ENCODE data around the gene GLIPR2.

Gene GLIPR2

DNA sequence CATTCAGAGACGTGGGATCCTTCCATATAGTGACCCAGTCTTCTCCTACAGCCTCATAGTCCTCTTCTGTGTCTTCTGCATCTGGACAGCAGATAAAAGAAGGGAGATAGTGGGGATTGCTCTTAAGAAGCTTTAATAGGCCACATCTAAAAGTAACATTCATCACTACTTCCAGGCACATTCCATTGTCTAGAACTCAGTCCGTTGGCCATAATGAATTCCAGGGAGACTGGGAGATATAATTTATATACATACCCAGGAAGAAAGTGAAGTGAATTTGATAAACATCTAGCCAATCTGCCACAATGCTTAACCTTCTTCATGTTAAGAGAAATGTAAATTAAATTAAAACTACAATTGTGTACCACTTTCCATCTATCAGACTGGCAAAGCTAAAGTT, 22.5 kb upstream of the GLIPR2 start:
- no peak overlapping the region for H3K27ac ChIP-seq
- TF ChIP-seq, protein P1, sequence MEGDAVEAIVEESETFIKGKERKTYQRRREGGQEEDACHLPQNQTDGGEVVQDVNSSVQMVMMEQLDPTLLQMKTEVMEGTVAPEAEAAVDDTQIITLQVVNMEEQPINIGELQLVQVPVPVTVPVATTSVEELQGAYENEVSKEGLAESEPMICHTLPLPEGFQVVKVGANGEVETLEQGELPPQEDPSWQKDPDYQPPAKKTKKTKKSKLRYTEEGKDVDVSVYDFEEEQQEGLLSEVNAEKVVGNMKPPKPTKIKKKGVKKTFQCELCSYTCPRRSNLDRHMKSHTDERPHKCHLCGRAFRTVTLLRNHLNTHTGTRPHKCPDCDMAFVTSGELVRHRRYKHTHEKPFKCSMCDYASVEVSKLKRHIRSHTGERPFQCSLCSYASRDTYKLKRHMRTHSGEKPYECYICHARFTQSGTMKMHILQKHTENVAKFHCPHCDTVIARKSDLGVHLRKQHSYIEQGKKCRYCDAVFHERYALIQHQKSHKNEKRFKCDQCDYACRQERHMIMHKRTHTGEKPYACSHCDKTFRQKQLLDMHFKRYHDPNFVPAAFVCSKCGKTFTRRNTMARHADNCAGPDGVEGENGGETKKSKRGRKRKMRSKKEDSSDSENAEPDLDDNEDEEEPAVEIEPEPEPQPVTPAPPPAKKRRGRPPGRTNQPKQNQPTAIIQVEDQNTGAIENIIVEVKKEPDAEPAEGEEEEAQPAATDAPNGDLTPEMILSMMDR (IDR thresholded peaks at IDR 0.05): no peak
- TF ChIP-seq ZFX (IDR thresholded peaks at IDR 0.05; ENCODE audit: borderline replicate concordance): no peak

DNA sequence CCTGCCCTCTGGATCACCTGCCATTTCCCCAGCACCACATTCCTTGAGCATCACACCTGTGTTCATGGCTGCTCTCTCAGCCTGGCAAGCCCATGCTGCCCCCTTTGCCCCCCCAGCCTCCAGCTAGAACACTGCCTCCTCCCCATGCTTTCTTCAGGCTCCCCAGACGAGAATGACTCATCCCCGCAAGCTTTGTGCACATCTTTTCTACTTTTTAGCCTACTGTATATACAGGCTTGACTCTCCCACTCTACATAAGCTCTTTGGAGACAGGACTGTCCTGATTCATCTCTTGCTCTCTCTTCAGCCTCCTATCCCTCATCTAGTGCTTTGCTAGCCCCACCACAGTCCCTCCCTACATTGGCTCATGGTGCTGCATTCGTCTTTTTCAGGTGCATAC, 19.9 kb upstream of the GLIPR2 start:
- TF ChIP-seq, protein P1 (IDR thresholded peaks at IDR 0.05): no peak
- TF ChIP-seq ZFX (IDR thresholded peaks at IDR 0.05; ENCODE audit: borderline replicate concordance): no peak
- H3K27ac ChIP-seq: no peak overlapping the region

DNA sequence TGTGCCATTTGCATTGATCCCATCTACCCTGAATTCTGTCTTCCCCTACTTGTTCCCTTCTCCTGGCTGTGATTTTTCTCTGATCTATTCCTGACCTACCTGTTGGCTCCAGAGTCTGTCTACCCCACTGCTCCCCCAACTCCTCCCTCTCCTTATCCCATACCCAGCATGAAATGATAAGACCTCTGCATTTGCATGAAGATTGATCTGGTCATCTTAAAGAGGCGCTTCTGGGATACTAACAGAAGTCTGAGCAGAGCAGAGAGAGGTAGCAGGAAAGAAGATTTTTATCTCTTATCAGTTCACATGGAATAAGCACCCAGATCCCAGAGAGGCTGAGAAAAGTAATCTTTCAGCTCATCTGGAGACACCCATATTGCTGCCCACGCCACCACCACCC, 18.3 kb upstream of the GLIPR2 start:
- H3K27ac ChIP-seq: no peak overlapping the region
- TF ChIP-seq, protein P1 (IDR thresholded peaks at IDR 0.05): no peak
- TF ChIP-seq ZFX (IDR thresholded peaks at IDR 0.05; ENCODE audit: borderline replicate concordance): no peak

DNA sequence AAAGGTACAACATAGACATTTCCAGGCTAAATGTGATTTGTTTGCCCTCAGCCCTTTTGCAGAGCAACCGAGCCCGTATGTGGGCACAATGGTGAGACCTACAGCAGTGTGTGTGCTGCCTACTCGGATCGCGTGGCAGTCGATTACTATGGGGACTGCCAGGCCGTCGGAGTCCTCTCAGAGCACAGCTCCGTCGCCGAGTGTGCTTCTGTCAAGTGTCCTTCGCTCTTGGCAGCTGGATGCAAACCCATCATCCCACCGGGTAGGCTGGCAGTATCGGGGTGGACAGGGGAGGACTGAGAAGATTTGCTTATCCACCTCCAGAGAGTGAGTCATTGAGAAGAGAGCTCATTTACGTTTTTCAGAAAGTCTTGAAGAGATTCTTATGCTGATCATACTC, 17.8 kb upstream of the GLIPR2 start:
- no peak overlapping the region for H3K27ac ChIP-seq
- TF ChIP-seq, protein P1 (IDR thresholded peaks at IDR 0.05): no peak
- TF ChIP-seq ZFX (IDR thresholded peaks at IDR 0.05; ENCODE audit: borderline replicate concordance): no peak

DNA sequence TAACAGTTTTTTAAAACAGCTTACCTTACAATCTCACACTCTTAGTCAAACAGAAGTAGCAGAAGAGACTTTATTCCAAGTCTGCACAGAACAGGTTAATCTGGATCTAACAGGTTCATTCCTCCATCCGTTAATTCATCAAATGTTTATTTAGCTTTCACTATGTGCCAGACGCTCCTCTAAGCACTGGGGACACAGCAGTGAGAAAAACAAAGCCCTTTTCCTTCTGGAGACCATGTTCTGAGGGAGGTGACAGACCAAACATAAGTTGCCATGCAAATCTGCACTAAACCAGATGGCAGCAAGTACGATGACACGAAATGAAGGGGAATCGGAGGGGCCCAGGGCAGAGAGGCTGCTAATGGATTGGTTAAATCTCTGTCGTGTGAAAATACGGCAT, 17.1 kb upstream of the GLIPR2 start:
- no peak overlapping the region for H3K27ac ChIP-seq
- TF ChIP-seq ZFX (IDR thresholded peaks at IDR 0.05; ENCODE audit: borderline replicate concordance): no peak
- TF ChIP-seq, protein P1 (IDR thresholded peaks at IDR 0.05): no peak

DNA sequence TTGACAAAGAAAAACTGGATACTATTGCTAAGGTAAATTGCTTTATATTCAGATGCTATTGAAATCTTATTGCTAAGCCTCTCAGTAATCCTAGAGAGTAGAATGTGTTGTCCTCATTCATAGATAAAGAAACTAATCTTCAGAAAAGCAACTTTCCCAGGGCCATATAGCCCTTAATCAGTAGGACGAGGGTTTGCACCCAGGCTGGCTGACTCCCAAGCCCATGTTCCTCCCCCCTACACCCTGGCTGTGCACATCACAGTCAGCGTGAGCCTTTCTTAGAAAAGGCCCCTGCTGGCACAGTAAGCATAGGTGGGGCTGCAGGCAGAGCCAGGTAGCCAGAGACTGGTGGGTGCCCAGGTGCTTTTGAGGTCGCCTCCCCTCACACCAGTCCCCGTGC, 15.8 kb upstream of the GLIPR2 start:
- H3K27ac ChIP-seq: no peak overlapping the region
- TF ChIP-seq, protein P1 (IDR thresholded peaks at IDR 0.05): no peak
- TF ChIP-seq ZFX (IDR thresholded peaks at IDR 0.05; ENCODE audit: borderline replicate concordance): no peak

DNA sequence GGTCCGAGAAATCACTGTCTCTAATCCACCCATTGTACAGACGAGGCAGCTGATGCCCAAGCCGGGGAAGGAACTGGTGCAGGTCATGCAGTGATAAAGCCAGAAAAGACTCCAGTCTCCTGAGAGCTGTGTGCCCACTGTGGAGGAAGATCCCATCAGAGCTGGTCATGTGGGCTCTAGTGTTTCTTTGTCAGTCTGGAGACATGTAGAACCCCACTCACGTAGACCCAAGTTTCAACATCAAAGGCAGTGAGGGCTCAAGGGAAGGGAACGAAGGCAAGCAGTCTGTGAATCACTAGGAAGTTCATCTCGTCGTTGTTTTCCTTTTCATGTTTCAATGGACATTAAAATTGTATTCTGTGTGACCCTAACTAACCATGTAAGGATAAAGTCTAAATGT, 14.6 kb upstream of the GLIPR2 start:
- no peak for TF ChIP-seq ZFX (IDR thresholded peaks at IDR 0.05; ENCODE audit: borderline replicate concordance)
- TF ChIP-seq, protein P1 (IDR thresholded peaks at IDR 0.05): no peak

More for the DNA sequence above, 14.6 kb upstream of the GLIPR2 start:
- H3K27ac ChIP-seq: no peak overlapping the region

Data from 22Rv1 (cell line).